GM12878 (cell line): ENCODE data around the gene CIAPIN1. TPM values are rescaled to one million over a fixed set of nuclear protein-coding genes. Genes with fewer than 3 reads are reported as not detected.
"Not testable (repeated sequence)": the region's sequence is repeated elsewhere in the genome, so short reads cannot be mapped to it uniquely, and the experiment has no call there.

Source experiments
- ATAC-seq: fragments of 200-7000 bp; cut with Tn5 transposase; 3 replicates; pipeline ENCODE4 v1.9.1; 2020; ENCODE audit warnings: mild to moderate bottlenecking, moderate library complexity
- BruUV-seq: library from RNA; stranded (reverse); fragments of 400-500 nt; replicated peaks from 2 replicates; lab custom pipeline; 2021; lab: Mats Ljungman, UMichigan
- CTCF ChIA-PET: fragments of 300-600 bp; sonication (Branson Sonifier 250); formaldehyde crosslinking; extraction: SDS; loops from one replicate; lab custom pipeline; 2021; ENCODE audit warnings: inconsistent platforms; lab: Yijun Ruan, JAX
- POLR2A ChIA-PET: fragments of 350-600 bp; formaldehyde crosslinking; extraction: SDS; loops from one replicate; lab custom pipeline; 2021; ENCODE audit warnings: inconsistent platforms; lab: Charles Lee
- RAD21 ChIA-PET: fragments of 300-600 bp; sonication (Branson Sonifier 250); formaldehyde crosslinking; loops from one replicate; lab custom pipeline; 2023; ENCODE audit warnings: antibody characterized with exemption; ENCODE audit not compliant: unreplicated experiment; lab: Charles Lee
- SMC1A ChIA-PET: fragments of 300-600 bp; sonication (Branson Sonifier 250); formaldehyde crosslinking; loops from one replicate; lab custom pipeline; 2023; ENCODE audit not compliant: unreplicated experiment, uncharacterized antibody; lab: Charles Lee
- DNase-seq: peaks from one replicate; pipeline ENCODE4 v3.0.0-alpha.2; 2011; ENCODE audit warnings: low read depth, low spot score
- FAIRE-seq: peaks from 3 replicates; lab custom pipeline; 2011; peaks lifted over from hg19 to GRCh38; lab: Jason Lieb, UNC
- H2AFZ ChIP-seq: 2 replicates; pipeline ENCODE4 v1.6.0; 2011; ENCODE audit warnings: low read depth, low read length, control low read depth; ENCODE audit not compliant: control insufficient read depth
- H3K27ac ChIP-seq: 2 replicates; pipeline ENCODE4 v1.5.1; 2011; ENCODE audit warnings: control low read depth; ENCODE audit not compliant: control insufficient read depth, insufficient read depth
- H3K27me3 ChIP-seq, 2 experiments: replicated peaks in 1 of 2; 2 replicates each; pipeline versions ENCODE4 v1.6.0 to v1.6.1; 2011; ENCODE audit warnings: low read length in 1 of 2; ENCODE audit not compliant: control insufficient read depth in 2 of 2, insufficient read depth in 2 of 2
- H3K36me3 ChIP-seq, 2 experiments: 2 replicates each; pipeline ENCODE4 v1.5.1; 2011; ENCODE audit warnings: low read length in 1 of 2; ENCODE audit not compliant: control insufficient read depth in 2 of 2, insufficient read depth in 2 of 2
- H3K4me1 ChIP-seq: 2 replicates; pipeline ENCODE4 v1.6.1; 2011; ENCODE audit warnings: mild to moderate bottlenecking, low read length, moderate library complexity, mixed read lengths; ENCODE audit not compliant: control insufficient read depth, insufficient read depth
- H3K4me2 ChIP-seq: 2 replicates; pipeline ENCODE4 v1.6.0; 2011; ENCODE audit warnings: control low read depth; ENCODE audit not compliant: control insufficient read depth, insufficient read depth
- H3K4me3 ChIP-seq: fragments of 200-600 bp; sonication (generic); 2 replicates; pipeline ENCODE4 v1.5.1; 2016
- H3K79me2 ChIP-seq: 2 replicates; pipeline ENCODE4 v1.6.0; 2011; ENCODE audit warnings: low read length; ENCODE audit not compliant: control insufficient read depth, insufficient read depth
- H3K9ac ChIP-seq: 2 replicates; pipeline ENCODE4 v1.8.0; 2011; ENCODE audit warnings: low read length, control low read depth, mixed read lengths; ENCODE audit not compliant: control insufficient read depth, insufficient read depth
- H3K9me3 ChIP-seq: replicated peaks from 3 replicates; pipeline ENCODE4 v1.5.1; 2011; ENCODE audit warnings: mild to moderate bottlenecking, low read length; ENCODE audit not compliant: control insufficient read depth, insufficient read depth
- H4K20me1 ChIP-seq: 2 replicates; pipeline ENCODE4 v1.6.0; 2011; ENCODE audit not compliant: control insufficient read depth, insufficient read depth
- DPF2 ChIP-seq: fragments of 450-650 bp; IDR thresholded peaks from 2 replicates; pipeline ENCODE4 v1.6.1; 2017; ENCODE audit warnings: mild to moderate bottlenecking
- HDAC6 ChIP-seq: fragments of 200-600 bp; sonication (generic); IDR thresholded peaks from one replicate; pipeline ENCODE4 v1.8.0; 2017; ENCODE audit warnings: antibody characterized with exemption; ENCODE audit not compliant: unreplicated experiment
- HDGF ChIP-seq: fragments of 450-650 bp; IDR thresholded peaks from 2 replicates; pipeline ENCODE4 v1.6.1; 2016; ENCODE audit warnings: antibody characterized with exemption
- IKZF2 ChIP-seq, 2 experiments: fragments of 450-650 bp; IDR thresholded peaks; 2 replicates each; pipeline ENCODE4 v1.6.1; 2017; ENCODE audit warnings: mild to moderate bottlenecking in 2 of 2, moderate library complexity in 2 of 2
- MTA3 ChIP-seq: IDR thresholded peaks from 2 replicates; pipeline ENCODE4 v1.6.1; 2012; ENCODE audit warnings: low read length, inconsistent platforms, borderline replicate concordance
- MYB ChIP-seq: fragments of 150-350 bp; IDR thresholded peaks from 2 replicates; pipeline ENCODE4 v1.6.1; 2014; ENCODE audit warnings: mild to moderate bottlenecking, low read depth, low read length, borderline replicate concordance
- MYC ChIP-seq: IDR thresholded peaks from 2 replicates; pipeline ENCODE4 v1.6.1; 2011; ENCODE audit warnings: mild to moderate bottlenecking, low read length, moderate library complexity, inconsistent platforms; ENCODE audit not compliant: insufficient read depth, insufficient replicate concordance, insufficient read length, severe bottlenecking
- SMAD1 ChIP-seq: fragments of 450-650 bp; IDR thresholded peaks from 2 replicates; pipeline ENCODE4 v1.6.1; 2018; ENCODE audit warnings: mild to moderate bottlenecking, low read depth; ENCODE audit not compliant: partially characterized antibody
- TARDBP ChIP-seq: IDR thresholded peaks from 2 replicates; pipeline ENCODE4 v1.6.1; 2016; ENCODE audit warnings: borderline replicate concordance
- TCF12 ChIP-seq: IDR thresholded peaks from 2 replicates; pipeline ENCODE4 v1.6.1; 2011; ENCODE audit warnings: low read depth, mild to moderate bottlenecking, low read length
- USF2 ChIP-seq: IDR thresholded peaks from 2 replicates; pipeline ENCODE4 v1.6.1; 2011; ENCODE audit warnings: low read depth, low read length, improper control_type of control experiment, borderline replicate concordance
- WGBS: methylation state at CpG from one replicate; pipeline ENCODE4 v1.1.6; 2016; ENCODE audit warnings: low lambda C conversion rate; ENCODE audit not compliant: insufficient replicate concordance, insufficient coverage; ENCODE audit errors: missing lambda C conversion rate; 5-methylcytosine and 5-hydroxymethylcytosine counted together
- in situ Hi-C: fragments of 300-500 bp; cut with MboI; formaldehyde crosslinking; loops from 9 replicates; pipeline ENCODE4 v1.14.3; 2018; ENCODE audit warnings: mixed read lengths
- intact Hi-C: fragments of 100-400 bp; cut with micrococcal nuclease; formaldehyde crosslinking; loops from one replicate; pipeline ENCODE4 v1.14.2; 2022; ENCODE audit not compliant: unreplicated experiment
- polyA plus RNA-seq, 11 experiments: library from polyadenylated mRNA; depleted of rRNA in 4 of 11; unstranded in 6 of 11; stranded (reverse) in 5 of 11; fragments of >200 nt; fragmentation: Nextera tagmentation in 4 of 11; fragmentation: Illumina TruSeq in 1 of 11; extraction: Ambion mirVana in 4 of 11; extraction: Trizol in 1 of 11; gene quantifications; 1 replicate in 1 of 11; 2 replicates in 10 of 11; pipeline versions ENCODE4 v1.2.1 to v1.2.3, GENCODE V29; 2011 to 2016; ENCODE audit warnings: inconsistent platforms in 2 of 11, missing spikeins in 2 of 11, low read depth in 1 of 11
- total RNA-seq, 4 experiments: library from RNA; depleted of rRNA in 3 of 4; stranded (reverse); fragments of >200 nt in 3 of 4; fragmentation: Illumina TruSeq in 1 of 4; extraction: Trizol in 1 of 4; gene quantifications; 2 replicates each; pipeline versions ENCODE4 v1.2.1 to v1.2.3, GENCODE V29; 2013 to 2021
- TF ChIP-seq, protein P1 (sequence below): fragments of 450-650 bp; IDR thresholded peaks from 2 replicates; pipeline ENCODE4 v1.6.1; 2017; ENCODE audit warnings: mild to moderate bottlenecking

CIAPIN1 gene
- total and polyA plus RNA-seq, 10 of the 15 experiments (the other 5 are each of a cell fraction or from before 2014, with no cell fraction given), result 46.2 to 150 (median 54.3) TPM

GRCh38 chr16:57445510-57445909, 1.7 kb downstream of the CIAPIN1 start (continued):
- TF ChIP-seq SMAD1 (no peak), IKZF2 (IDR thresholded peaks at IDR 0.05) (no peak), MTA3 (no peak), DPF2 (no peak)

GRCh38 chr16:57444711-57445110, 2.5 kb downstream of the CIAPIN1 start:
- intact Hi-C loops (loop anchor here (10.0 kb wide), 1 partner anchor 680 kb away; the partner anchor contains the start of gene CFAP20), in situ Hi-C loops (no loop called here)
- no peaks in the 10 kb centered on the region for H3K27me3 ChIP-seq
- no peak overlapping the region for H3K4me2 ChIP-seq
- POLR2A ChIA-PET, result interaction anchor here (0.5 to 1.1 kb wide), 2 partner anchors 9 to 237 kb away, joined by 3 to 4 read pairs; no protein-coding TSS in a partner anchor
- TF ChIP-seq TARDBP (no peak), MTA3 (no peak), TCF12 (no peak), HDGF (no peak), HDAC6 (no peak), MYC (no peak), USF2 (no peak), MYB (no peak)
- TF ChIP-seq, protein P1, sequence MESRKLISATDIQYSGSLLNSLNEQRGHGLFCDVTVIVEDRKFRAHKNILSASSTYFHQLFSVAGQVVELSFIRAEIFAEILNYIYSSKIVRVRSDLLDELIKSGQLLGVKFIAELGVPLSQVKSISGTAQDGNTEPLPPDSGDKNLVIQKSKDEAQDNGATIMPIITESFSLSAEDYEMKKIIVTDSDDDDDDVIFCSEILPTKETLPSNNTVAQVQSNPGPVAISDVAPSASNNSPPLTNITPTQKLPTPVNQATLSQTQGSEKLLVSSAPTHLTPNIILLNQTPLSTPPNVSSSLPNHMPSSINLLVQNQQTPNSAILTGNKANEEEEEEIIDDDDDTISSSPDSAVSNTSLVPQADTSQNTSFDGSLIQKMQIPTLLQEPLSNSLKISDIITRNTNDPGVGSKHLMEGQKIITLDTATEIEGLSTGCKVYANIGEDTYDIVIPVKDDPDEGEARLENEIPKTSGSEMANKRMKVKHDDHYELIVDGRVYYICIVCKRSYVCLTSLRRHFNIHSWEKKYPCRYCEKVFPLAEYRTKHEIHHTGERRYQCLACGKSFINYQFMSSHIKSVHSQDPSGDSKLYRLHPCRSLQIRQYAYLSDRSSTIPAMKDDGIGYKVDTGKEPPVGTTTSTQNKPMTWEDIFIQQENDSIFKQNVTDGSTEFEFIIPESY, result no peak
- H3K9ac ChIP-seq, result no peak overlapping the region
- no peaks in the 10 kb centered on the region for H4K20me1 ChIP-seq
- peaks cover 8% of the 10 kb centered on the region; the same call in 2 of the 3 replicates for H3K9me3 ChIP-seq
- no peak overlapping the region for H3K27ac ChIP-seq
- 62% methylated on average over 3 of the region's 3 CpGs for WGBS
- no peak overlapping the region for H2AFZ ChIP-seq
- DNase-seq (no peak), ATAC-seq (no peak), FAIRE-seq (no peak)
- peaks cover 2 to 7% of the 10 kb centered on the region in 2 experiments; a peak in 2 of 4 replicates for H3K36me3 ChIP-seq
- H3K79me2 ChIP-seq, result peaks cover 40% of the 10 kb centered on the region
- RAD21 ChIA-PET, result interaction anchor here (0.6 to 0.8 kb wide), 2 partner anchors 26 to 75 kb away, joined by 3 read pairs; no protein-coding TSS in a partner anchor
- CTCF ChIA-PET, result interaction anchor here (0.9 to 1.2 kb wide), 2 partner anchors 14 to 27 kb away, joined by 3 to 5 read pairs; no protein-coding TSS in a partner anchor
- H3K4me3 ChIP-seq, result no peak overlapping the region
- SMC1A ChIA-PET, result interaction anchor here (1.2 to 1.6 kb wide), 2 partner anchors 9 to 28 kb away, joined by 3 read pairs; no protein-coding TSS in a partner anchor
- H3K4me1 ChIP-seq, result peaks cover 6% of the 10 kb centered on the region; the same call in 1 of the 2 replicates
- no TSS peak for BruUV-seq

GRCh38 chr16:57440551-57440950, 6.6 kb downstream of the CIAPIN1 start:
- H3K4me3 ChIP-seq, H4K20me1 ChIP-seq, DNase-seq, BruUV-seq, H3K9ac ChIP-seq, H3K4me1 ChIP-seq, H3K27ac ChIP-seq, ATAC-seq, H2AFZ ChIP-seq, POLR2A ChIA-PET, RAD21 ChIA-PET, FAIRE-seq, H3K4me2 ChIP-seq, H3K9me3 ChIP-seq, H3K27me3 ChIP-seq, in situ Hi-C loops: not testable (repeated sequence)
- SMC1A ChIA-PET, result interaction anchor here (0.8 kb wide), 1 partner anchor 931 kb away, joined by 3 read pairs; no protein-coding TSS in a partner anchor
- WGBS, result 84% methylated on average over 8 of the region's 8 CpGs
- CTCF ChIA-PET, result interaction anchor here (3.7 kb wide), 1 partner anchor 22 kb away, joined by 17 read pairs; no protein-coding TSS in a partner anchor
- peaks cover 14% of the 10 kb centered on the region for H3K79me2 ChIP-seq
- H3K36me3 ChIP-seq, result peaks cover 5 to 14% of the 10 kb centered on the region in 2 experiments
- intact Hi-C loops, result loop anchor here (10.0 kb wide), 1 partner anchor 684 kb away; the partner anchor contains the start of gene CFAP20
